Rectal smooth muscle tissue (tissue), 1 donor: ENCODE results near the gene DNAJC10.
"Not testable (repeated sequence)": the region's sequence is repeated elsewhere in the genome, so short reads cannot be mapped to it uniquely, and the experiment has no call there.

Experiments
- H3K27ac ChIP-seq: one replicate; pipeline ENCODE4 v1.7.0; 2013; ENCODE audit warnings: low read depth, low read length, inconsistent platforms
- H3K27me3 ChIP-seq: one replicate; pipeline ENCODE4 v1.7.0; 2013; ENCODE audit warnings: low read length; ENCODE audit not compliant: control insufficient read depth, insufficient read depth
- H3K36me3 ChIP-seq: one replicate; pipeline ENCODE4 v1.7.0; 2013; ENCODE audit warnings: low read length; ENCODE audit not compliant: control insufficient read depth, insufficient read depth
- H3K4me1 ChIP-seq: one replicate; pipeline ENCODE4 v1.7.0; 2013; ENCODE audit warnings: low read length; ENCODE audit not compliant: control insufficient read depth, insufficient read depth
- H3K4me3 ChIP-seq: one replicate; pipeline ENCODE4 v1.7.0; 2013; ENCODE audit warnings: low read length
- H3K9ac ChIP-seq: one replicate; pipeline ENCODE4 v1.7.0; 2013; ENCODE audit warnings: low read length

Gene DNAJC10

GRCh38 chr2:182705761-182706160 is 10.3 kb upstream of the DNAJC10 start:
- Histone ChIP-seq H3K9ac (no peak overlapping the region), H3K27ac (no peak overlapping the region), H3K27me3 (no peaks in the 10 kb centered on the region), H3K4me3 (no peak overlapping the region), H3K36me3 (no peaks in the 10 kb centered on the region), H3K4me1 (no peaks in the 10 kb centered on the region)

GRCh38 chr2:182706751-182707150 is 9.3 kb upstream of the DNAJC10 start:
- H3K27ac ChIP-seq: no peak overlapping the region
- no peak overlapping the region for H3K4me3 ChIP-seq
- no peaks in the 10 kb centered on the region for H3K36me3 ChIP-seq
- H3K27me3 ChIP-seq: no peaks in the 10 kb centered on the region
- H3K4me1 ChIP-seq: no peaks in the 10 kb centered on the region
- H3K9ac ChIP-seq: no peak overlapping the region

GRCh38 chr2:182713601-182714000 is 2.5 kb upstream of the DNAJC10 start:
- Histone ChIP-seq H3K36me3 (no peaks in the 10 kb centered on the region), H3K27ac (no peak overlapping the region)

DNA sequence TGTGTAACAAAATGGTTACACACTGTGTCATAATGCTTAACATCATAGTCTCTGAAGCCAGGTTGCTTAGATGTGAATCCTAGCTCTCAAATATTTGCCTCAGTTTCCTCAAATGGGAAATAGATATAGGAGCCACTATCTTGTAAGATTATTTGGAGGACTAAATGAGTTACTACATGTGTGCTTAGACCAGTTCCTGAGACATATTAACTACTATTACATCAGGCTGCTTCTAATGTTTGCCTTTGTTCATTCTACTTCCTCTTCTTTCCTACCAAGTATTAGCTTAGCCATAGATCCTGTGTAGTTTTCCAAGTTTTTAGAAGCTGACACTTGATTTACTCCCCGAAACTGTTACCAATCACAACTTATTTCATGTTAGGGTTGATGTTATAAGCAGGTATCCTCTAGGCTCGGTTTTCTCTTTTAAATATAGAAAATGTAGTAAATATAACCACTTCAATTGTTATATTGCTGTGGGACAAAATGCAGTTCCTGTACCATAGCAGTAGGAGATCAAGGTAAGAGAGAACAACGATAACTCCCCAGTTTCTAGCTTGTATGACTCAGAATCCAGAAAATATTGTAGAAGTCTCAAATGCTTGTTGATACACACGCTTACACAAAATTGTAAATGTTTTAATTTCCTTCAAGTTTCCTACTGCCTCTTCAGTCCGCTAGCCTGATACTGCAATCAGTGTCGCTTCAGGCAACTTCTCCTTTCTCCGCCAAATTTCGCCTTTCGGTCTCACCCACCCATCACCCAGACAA is 751 bp upstream of the DNAJC10 start:
- peak overlapping the region; percentile 57 for H3K9ac ChIP-seq
- H3K36me3 ChIP-seq: no peaks in the 10 kb centered on the region
- H3K4me3 ChIP-seq: peak overlapping the region; percentile 93
- H3K27me3 ChIP-seq: no peaks in the 10 kb centered on the region
- H3K27ac ChIP-seq: peak overlapping the region; percentile 77
- peaks cover 6% of the 10 kb centered on the region for H3K4me1 ChIP-seq

More at GRCh38 chr2:182713601-182714000, 2.5 kb upstream of the DNAJC10 start:
- Histone ChIP-seq H3K27me3 (no peaks in the 10 kb centered on the region), H3K4me3 (no peak overlapping the region), H3K9ac (no peak overlapping the region), H3K4me1 (peaks cover 6% of the 10 kb centered on the region)

DNA sequence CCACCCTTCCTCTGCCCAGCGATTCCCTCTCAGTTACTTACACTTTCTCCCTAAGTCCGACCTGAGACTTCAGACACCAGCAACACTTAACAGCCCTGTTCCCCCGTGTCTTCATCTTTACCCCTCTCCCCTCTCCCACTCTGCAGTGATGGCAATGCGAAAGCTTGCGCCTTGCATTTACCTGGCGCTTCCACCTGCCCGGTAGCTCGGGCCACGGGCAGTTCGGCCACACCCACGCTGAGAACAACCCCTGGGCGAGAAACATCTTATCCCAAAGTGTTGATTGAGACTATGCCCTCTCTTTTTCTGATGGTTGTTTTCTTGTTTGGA is 558 bp downstream of the DNAJC10 start:
- peak overlapping the region; percentile 58 for H3K27ac ChIP-seq
- peak overlapping the region; percentile 43 for H3K9ac ChIP-seq
- peak overlapping the region; percentile 93 for H3K4me3 ChIP-seq
- no peaks in the 10 kb centered on the region for H3K36me3 ChIP-seq
- H3K4me1 ChIP-seq: peaks cover 6% of the 10 kb centered on the region
- H3K27me3 ChIP-seq: no peaks in the 10 kb centered on the region

DNA sequence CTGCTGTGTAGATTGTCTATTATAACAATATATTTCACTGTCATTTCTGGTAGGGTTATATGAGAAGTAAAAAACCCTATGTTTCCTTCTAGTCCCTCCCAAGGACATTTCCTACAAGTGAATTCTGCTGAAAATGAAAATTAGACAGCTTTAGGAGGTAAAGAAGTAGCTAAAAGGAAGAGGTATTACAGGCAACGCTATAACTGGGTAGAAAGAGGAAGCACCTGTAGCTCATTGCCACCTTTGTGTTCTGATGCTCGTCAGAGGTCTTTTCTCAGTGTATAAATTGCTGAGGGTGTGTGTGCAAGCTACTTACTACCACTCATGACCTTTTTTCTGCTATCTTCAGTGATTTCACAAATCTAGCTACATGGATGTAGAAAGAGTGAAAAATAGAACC is 1.4 kb downstream of the DNAJC10 start:
- H3K4me1 ChIP-seq: peaks cover 6% of the 10 kb centered on the region
- H3K27me3 ChIP-seq: no peaks in the 10 kb centered on the region
- no peaks in the 10 kb centered on the region for H3K36me3 ChIP-seq
- no peak overlapping the region for H3K9ac ChIP-seq
- no peak overlapping the region for H3K27ac ChIP-seq
- H3K4me3 ChIP-seq: peak overlapping the region; percentile 2

GRCh38 chr2:182717816-182718215 is 1.8 kb downstream of the DNAJC10 start:
- H3K27ac ChIP-seq: no peak overlapping the region
- no peaks in the 10 kb centered on the region for H3K36me3 ChIP-seq
- no peak overlapping the region for H3K9ac ChIP-seq
- peak overlapping the region; percentile 2 for H3K4me3 ChIP-seq
- peaks cover 6% of the 10 kb centered on the region for H3K4me1 ChIP-seq
- no peaks in the 10 kb centered on the region for H3K27me3 ChIP-seq

- Histone ChIP-seq H3K36me3 (peaks cover 2% of the 10 kb centered on the region), H3K27ac (no peak overlapping the region), H3K4me3 (no peak overlapping the region), H3K27me3 (no peaks in the 10 kb centered on the region), H3K9ac (no peak overlapping the region), H3K4me1 (peaks cover 6% of the 10 kb centered on the region)
Measured at GRCh38 chr2:182718459-182718858, 2.4 kb downstream of the DNAJC10 start.

DNA sequence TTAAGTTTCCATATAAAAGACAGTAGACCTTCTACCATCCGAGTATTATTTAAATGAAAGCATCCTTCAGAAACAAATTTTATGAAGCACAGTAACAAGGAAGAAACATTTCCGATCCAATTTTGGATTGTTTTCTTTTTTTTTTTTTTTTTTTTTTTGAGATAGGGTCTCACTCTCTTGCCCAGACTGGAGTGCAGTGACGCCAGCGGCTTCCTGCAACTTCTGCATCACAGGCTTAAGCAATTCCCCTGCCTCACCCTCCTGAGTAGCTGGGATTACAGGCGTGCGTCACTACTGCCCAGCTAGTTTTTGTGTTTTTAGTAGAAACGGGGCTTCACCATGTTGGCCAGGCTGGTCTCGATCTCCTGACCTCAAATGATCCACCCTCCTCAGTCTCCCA is 3.1 kb downstream of the DNAJC10 start:
- H3K4me1 ChIP-seq, H3K9ac ChIP-seq, H3K27me3 ChIP-seq, H3K4me3 ChIP-seq, H3K27ac ChIP-seq, H3K36me3 ChIP-seq: not testable (repeated sequence)

- H3K27me3 ChIP-seq: no peaks in the 10 kb centered on the region
- H3K36me3 ChIP-seq: peaks cover 2% of the 10 kb centered on the region
- no peak overlapping the region for H3K4me3 ChIP-seq
Measured at GRCh38 chr2:182724656-182725055, 8.6 kb downstream of the DNAJC10 start.

DNA sequence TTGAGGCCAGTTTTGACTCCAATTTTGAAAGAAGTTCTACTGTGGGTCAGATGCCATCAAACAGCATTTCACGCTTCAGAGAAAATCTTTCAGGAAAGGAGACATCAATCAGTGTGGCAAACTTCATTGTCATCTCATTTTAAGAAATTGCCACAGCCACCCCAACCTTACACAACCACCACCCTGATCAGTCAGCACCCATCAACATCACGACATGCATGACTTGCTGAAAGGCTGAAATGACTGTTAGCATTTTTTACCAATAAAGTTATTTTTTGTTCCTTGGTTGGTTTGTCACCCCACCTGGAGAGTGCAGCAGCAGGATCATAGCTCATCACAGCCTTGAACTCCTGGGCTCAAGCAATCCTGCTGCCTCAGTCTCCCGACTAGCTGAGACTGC is 10.4 kb downstream of the DNAJC10 start:
- Histone ChIP-seq H3K36me3 (peaks cover 2% of the 10 kb centered on the region), H3K27me3 (no peaks in the 10 kb centered on the region), H3K4me3 (no peak overlapping the region), H3K4me1 (no peaks in the 10 kb centered on the region), H3K27ac (no peak overlapping the region), H3K9ac (no peak overlapping the region)

More at GRCh38 chr2:182724656-182725055, 8.6 kb downstream of the DNAJC10 start:
- Histone ChIP-seq H3K27ac (no peak overlapping the region), H3K4me1 (no peaks in the 10 kb centered on the region), H3K9ac (no peak overlapping the region)

GRCh38 chr2:182728014-182728413 is 12.0 kb downstream of the DNAJC10 start:
- peaks cover 5% of the 10 kb centered on the region for H3K36me3 ChIP-seq
- H3K27me3 ChIP-seq: no peaks in the 10 kb centered on the region
- H3K9ac ChIP-seq: no peak overlapping the region
- no peak overlapping the region for H3K4me3 ChIP-seq
- H3K27ac ChIP-seq: no peak overlapping the region
- no peaks in the 10 kb centered on the region for H3K4me1 ChIP-seq

DNA sequence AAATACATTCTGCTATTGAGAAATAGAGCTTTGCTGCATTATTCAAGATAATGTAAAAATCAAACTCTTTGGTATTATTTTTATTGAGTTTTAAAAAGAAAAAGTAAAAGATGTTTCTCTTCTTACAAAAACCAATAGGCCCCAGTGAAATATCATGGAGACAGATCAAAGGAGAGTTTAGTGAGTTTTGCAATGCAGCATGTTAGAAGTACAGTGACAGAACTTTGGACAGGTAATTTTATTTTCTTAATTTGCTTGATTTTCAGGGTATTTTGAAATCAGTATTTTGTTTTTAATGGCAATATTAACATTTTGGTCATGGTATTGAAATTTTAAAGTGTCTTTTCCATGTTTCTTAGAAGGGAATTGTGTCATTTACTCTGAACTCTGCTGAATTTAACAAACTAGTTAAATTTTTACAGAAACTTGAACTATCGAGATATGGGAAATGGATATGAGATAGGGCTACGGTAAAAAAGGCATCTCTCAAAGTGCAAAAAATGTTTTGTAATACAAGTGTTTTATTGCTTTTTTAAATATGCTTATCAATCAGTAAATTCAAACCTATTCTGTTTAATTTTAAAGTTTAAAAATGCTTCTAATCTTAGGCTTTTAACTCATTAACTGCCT is 13.8 kb downstream of the DNAJC10 start:
- Histone ChIP-seq H3K27ac (no peak overlapping the region), H3K4me1 (no peaks in the 10 kb centered on the region), H3K9ac (no peak overlapping the region), H3K36me3 (peaks cover 3% of the 10 kb centered on the region), H3K4me3 (no peak overlapping the region), H3K27me3 (no peaks in the 10 kb centered on the region)
